Tibial artery (tissue), 4 donors: Measurements from ENCODE around the gene DLK2.

Experiments used
- DNase-seq, 2 donors: peaks; one replicate each; pipeline ENCODE4 v3.0.0-alpha.2; 2019
- H3K27ac ChIP-seq, 2 donors: fragments of 200-600 bp; sonication (generic) in 1 of 2; 1 replicate in 1 of 2; 2 replicates in 1 of 2; pipeline ENCODE4 v1.5.1; 2018 to 2019; ENCODE audit warnings: mild to moderate bottlenecking in 1 of 2
- H3K27me3 ChIP-seq, 2 donors: fragments of 200-600 bp; sonication (generic) in 1 of 2; one replicate each; pipeline versions ENCODE4 v1.5.1 to v1.6.0; 2016 to 2019
- H3K36me3 ChIP-seq, 3 donors: fragments of 200-600 bp; sonication (generic) in 2 of 3; one replicate each; pipeline ENCODE4 v1.5.1; 2016 to 2019; ENCODE audit warnings: mild to moderate bottlenecking in 2 of 3
- H3K4me1 ChIP-seq, 4 donors: fragments of 200-600 bp; sonication (generic) in 2 of 4; 1 replicate in 3 of 4; 2 replicates in 1 of 4; pipeline ENCODE4 v1.5.1; 2016 to 2019
- H3K4me3 ChIP-seq, 2 donors: fragments of 200-600 bp; sonication (generic) in 1 of 2; 1 replicate in 1 of 2; 2 replicates in 1 of 2; pipeline ENCODE4 v1.5.1; 2018 to 2019; ENCODE audit warnings: mild to moderate bottlenecking in 2 of 2
- H3K9me3 ChIP-seq, 3 donors: fragments of 200-600 bp; sonication (generic) in 1 of 3; one replicate each; pipeline ENCODE4 v1.5.1; 2016 to 2019
- intact Hi-C: fragments of 100-400 bp; cut with DNase I; formaldehyde crosslinking; loops from one replicate; pipeline ENCODE4 v1.15.0; 2023; ENCODE audit warnings: low total_unique reads
- TF ChIP-seq, protein P1 (sequence below), 2 experiments: fragments of 200-600 bp in 1 of 2; fragments of 450-650 bp in 1 of 2; IDR thresholded peaks; one replicate each; pipeline ENCODE4 v1.5.1; 2017 to 2019; ENCODE audit warnings: antibody characterized with exemption in 2 of 2, mild to moderate bottlenecking in 1 of 2, moderate library complexity in 1 of 2

The DLK2 gene

DNA sequence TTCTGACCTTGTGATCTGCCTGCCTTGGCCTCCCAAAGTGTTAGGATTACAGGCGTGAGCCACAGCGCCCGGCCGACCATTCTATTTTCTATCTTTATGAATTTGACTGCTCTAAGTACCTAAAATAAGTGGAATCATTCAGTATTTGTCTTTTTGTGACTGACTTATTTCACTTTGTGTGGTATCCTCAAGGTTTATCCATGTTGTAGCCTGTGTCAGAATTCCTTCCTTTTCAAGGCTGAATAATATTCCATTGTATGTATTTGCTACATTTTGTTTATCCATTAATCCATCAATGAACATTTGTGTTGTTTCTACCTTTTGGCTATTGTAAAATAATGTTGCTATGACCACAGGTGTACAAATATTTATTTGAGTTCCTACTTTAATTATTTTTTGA lies 17.2 kb upstream of the DLK2 start:
- peaks cover 0 to 19% of the 10 kb centered on the region in 2 donors for H3K27me3 ChIP-seq
- DNase-seq = no peak
- no peak overlapping the region for H3K4me3 ChIP-seq
- H3K27ac ChIP-seq = no peak overlapping the region
- no peaks in the 10 kb centered on the region for H3K36me3 ChIP-seq
- intact Hi-C loops = no loop called here
- H3K4me1 ChIP-seq = peaks cover 0 to 5% (median 4%) of the 10 kb centered on the region in 4 donors
- TF ChIP-seq, protein P1, sequence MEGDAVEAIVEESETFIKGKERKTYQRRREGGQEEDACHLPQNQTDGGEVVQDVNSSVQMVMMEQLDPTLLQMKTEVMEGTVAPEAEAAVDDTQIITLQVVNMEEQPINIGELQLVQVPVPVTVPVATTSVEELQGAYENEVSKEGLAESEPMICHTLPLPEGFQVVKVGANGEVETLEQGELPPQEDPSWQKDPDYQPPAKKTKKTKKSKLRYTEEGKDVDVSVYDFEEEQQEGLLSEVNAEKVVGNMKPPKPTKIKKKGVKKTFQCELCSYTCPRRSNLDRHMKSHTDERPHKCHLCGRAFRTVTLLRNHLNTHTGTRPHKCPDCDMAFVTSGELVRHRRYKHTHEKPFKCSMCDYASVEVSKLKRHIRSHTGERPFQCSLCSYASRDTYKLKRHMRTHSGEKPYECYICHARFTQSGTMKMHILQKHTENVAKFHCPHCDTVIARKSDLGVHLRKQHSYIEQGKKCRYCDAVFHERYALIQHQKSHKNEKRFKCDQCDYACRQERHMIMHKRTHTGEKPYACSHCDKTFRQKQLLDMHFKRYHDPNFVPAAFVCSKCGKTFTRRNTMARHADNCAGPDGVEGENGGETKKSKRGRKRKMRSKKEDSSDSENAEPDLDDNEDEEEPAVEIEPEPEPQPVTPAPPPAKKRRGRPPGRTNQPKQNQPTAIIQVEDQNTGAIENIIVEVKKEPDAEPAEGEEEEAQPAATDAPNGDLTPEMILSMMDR (IDR thresholded peaks at IDR 0.05) = no peak
- H3K9me3 ChIP-seq = no peaks in the 10 kb centered on the region

DNA sequence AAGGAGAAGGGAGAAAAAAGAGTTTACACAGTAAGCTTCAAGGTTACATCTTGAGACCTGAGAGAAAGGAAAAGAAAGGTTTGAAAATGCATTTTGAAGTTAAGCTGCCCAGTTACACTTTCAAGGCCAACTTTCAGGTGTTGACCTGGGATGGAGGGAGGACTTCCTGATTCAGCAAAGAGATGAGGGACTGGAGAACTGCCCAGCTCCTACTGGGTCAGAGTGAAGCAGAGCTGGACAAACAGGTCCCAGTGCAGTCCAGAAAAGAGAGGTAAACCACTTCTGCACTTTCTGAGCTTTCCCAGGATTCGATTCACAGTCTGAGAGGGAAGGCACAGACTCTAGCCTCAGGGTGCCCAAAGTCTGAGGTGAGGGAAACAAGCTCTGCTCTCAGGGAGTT lies 16.1 kb upstream of the DLK2 start:
- Histone ChIP-seq H3K9me3 (no peaks in the 10 kb centered on the region), H3K27me3 (peaks cover 0 to 19% of the 10 kb centered on the region in 2 donors), H3K4me1 (no peaks in the 10 kb centered on the region), H3K4me3 (no peak overlapping the region), H3K27ac (no peak overlapping the region), H3K36me3 (no peaks in the 10 kb centered on the region)
- intact Hi-C loops = no loop called here
- TF ChIP-seq, protein P1 (IDR thresholded peaks at IDR 0.05) = no peak
- no peak for DNase-seq

DNA sequence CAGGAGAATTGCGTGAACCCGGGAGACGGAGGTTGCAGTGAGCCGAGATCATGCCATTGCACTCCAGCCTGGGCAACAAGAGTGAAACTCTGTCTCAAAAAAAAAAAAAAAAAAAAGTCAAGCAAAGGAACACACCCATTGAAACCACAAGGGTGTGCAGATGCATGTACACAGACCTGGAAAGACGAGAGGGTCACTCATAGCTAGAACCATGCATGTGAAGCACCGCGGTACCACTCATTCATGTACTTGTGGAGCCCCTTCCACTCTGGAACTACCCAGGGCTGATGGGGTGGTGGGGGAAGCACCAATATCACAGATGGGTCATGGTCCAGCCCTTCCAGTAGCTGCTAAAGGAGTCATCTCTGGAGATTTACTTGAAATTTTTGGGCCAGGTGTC lies 14.6 kb upstream of the DLK2 start:
- H3K4me1 ChIP-seq = no peaks in the 10 kb centered on the region
- no peaks in the 10 kb centered on the region for H3K36me3 ChIP-seq
- DNase-seq = no peak
- H3K9me3 ChIP-seq = no peaks in the 10 kb centered on the region
- H3K27ac ChIP-seq = no peak overlapping the region
- H3K27me3 ChIP-seq = peaks cover 0 to 32% of the 10 kb centered on the region in 2 donors
- no peak overlapping the region for H3K4me3 ChIP-seq
- TF ChIP-seq, protein P1 (IDR thresholded peaks at IDR 0.05) = no peak
- intact Hi-C loops = no loop called here

DNA sequence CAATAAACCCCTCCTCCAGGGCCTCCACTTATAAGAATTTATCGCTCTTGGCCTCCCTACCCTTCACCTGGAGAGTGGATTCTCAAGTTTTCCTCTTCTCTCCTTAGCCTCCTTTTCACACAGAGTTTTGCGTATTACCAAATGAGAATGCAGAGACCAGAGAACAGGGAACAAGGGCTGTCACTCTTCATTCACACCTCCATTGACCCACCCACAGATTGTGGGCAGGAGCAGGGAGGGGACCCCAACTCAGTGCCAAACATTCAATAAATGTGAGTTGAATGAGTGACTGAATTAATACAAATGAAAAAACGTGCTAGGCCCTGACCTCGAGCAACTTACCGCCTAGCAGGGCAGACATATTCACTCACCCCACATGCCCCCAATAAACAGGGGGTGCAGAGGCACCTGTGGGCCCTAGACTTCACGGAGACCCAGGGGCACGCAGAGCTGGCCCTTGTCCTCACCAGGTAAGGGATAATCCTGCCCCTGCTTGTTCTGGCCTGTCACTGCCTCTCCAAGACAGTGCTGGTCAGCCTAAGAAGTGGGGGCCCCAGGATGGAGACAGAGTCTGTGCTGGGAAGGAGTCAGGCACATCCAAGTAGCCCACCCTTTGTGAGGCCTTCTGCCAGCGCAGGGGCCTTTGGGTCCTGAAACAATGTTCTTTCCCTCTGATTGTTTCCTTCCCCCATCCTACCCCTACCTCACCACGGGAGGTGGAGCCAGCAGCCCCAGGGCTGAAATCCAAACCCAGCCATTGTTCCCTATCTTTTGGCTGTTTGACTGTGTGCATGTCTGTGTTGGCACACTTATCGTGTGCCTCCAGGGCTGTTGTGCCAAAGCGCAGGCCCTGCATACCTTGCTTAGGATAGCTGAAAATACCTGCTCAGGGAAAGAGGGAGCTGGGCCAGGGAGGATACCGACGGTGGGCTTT lies 13.7 kb upstream of the DLK2 start:
- TF ChIP-seq, protein P1 (IDR thresholded peaks at IDR 0.05) = no peak
- no peak for DNase-seq
- Histone ChIP-seq H3K4me1 (no peaks in the 10 kb centered on the region), H3K27me3 (peaks cover 0 to 35% of the 10 kb centered on the region in 2 donors), H3K9me3 (no peaks in the 10 kb centered on the region), H3K36me3 (no peaks in the 10 kb centered on the region), H3K27ac (no peak overlapping the region), H3K4me3 (no peak overlapping the region)
- intact Hi-C loops = no loop called here

DNA sequence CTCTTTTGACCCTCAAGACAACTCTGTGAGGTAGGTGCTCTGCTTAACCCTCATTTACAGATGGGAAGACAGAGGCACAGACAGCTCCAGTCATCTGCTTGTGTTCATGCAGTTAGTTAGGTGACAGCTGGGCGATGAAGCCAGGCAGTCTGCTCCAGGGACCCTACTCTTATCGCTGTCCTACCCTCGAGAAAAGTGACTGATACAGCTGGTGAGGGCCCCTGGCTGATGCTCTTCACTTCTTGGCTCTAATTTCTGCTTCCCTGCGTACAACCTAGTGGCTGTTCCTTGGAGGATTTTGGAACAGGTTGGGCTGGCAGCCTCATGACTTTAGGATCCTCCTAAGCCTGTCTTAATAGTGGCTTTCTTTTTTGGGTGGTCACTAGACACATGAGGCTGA lies 12.9 kb upstream of the DLK2 start:
- TF ChIP-seq, protein P1 (IDR thresholded peaks at IDR 0.05) = no peak
- Histone ChIP-seq H3K9me3 (no peaks in the 10 kb centered on the region), H3K27me3 (peaks cover 0 to 35% of the 10 kb centered on the region in 2 donors), H3K4me3 (no peak overlapping the region), H3K4me1 (no peaks in the 10 kb centered on the region), H3K27ac (no peak overlapping the region), H3K36me3 (no peaks in the 10 kb centered on the region)
- intact Hi-C loops = no loop called here
- no peak for DNase-seq
